Tibial nerve (tissue), 4 donors: Measurements from ENCODE around the gene POMT2. TPM values are rescaled to one million over a fixed set of nuclear protein-coding genes. Genes with fewer than 3 reads are reported as not detected.
"Not testable (repeated sequence)": the region's sequence is repeated elsewhere in the genome, so short reads cannot be mapped to it uniquely, and the experiment has no call there.

Experiments
- DNase-seq, 2 donors: peaks; one replicate each; pipeline ENCODE4 v3.0.0-alpha.2; 2019; ENCODE audit warnings: low spot score in 2 of 2
- H3K27ac ChIP-seq, 4 donors: fragments of 200-600 bp; sonication (generic) in 3 of 4; one replicate each; pipeline ENCODE4 v1.5.1; 2017 to 2019; ENCODE audit warnings: mild to moderate bottlenecking in 1 of 4
- H3K27me3 ChIP-seq, 2 donors: fragments of 200-600 bp; sonication (generic) in 1 of 2; one replicate each; pipeline versions ENCODE4 v1.5.1 to v1.6.0; 2017 to 2019
- H3K36me3 ChIP-seq, 3 donors: fragments of 200-600 bp; sonication (generic); one replicate each; pipeline ENCODE4 v1.5.1; 2018 to 2019
- H3K4me1 ChIP-seq, 4 donors: fragments of 200-600 bp; sonication (generic) in 3 of 4; one replicate each; pipeline ENCODE4 v1.5.1; 2017 to 2019
- H3K4me3 ChIP-seq, 4 donors: fragments of 200-600 bp; sonication (generic) in 3 of 4; one replicate each; pipeline ENCODE4 v1.5.1; 2017 to 2019; ENCODE audit warnings: mild to moderate bottlenecking in 1 of 4, moderate library complexity in 1 of 4
- H3K9me3 ChIP-seq, 4 donors: fragments of 200-600 bp; sonication (generic) in 3 of 4; one replicate each; pipeline ENCODE4 v1.5.1; 2017 to 2019
- EP300 ChIP-seq, 2 donors: sonication (generic); formaldehyde crosslinking; IDR thresholded peaks; one replicate each; pipeline ENCODE4 v1.6.1; 2017; ENCODE audit warnings: antibody characterized with exemption in 2 of 2, mild to moderate bottlenecking in 1 of 2
- POLR2A ChIP-seq, 2 donors: fragments of 450-650 bp; IDR thresholded peaks; one replicate each; pipeline ENCODE4 v1.6.1; 2017; ENCODE audit warnings: antibody characterized with exemption in 2 of 2, mild to moderate bottlenecking in 2 of 2, moderate library complexity in 2 of 2
- WGBS, 2 donors: methylation state at CpG; one replicate each; pipeline ENCODE4 v1.1.5; 2018; 5-methylcytosine and 5-hydroxymethylcytosine counted together
- total RNA-seq, 4 donors: library from RNA; depleted of rRNA; stranded (reverse); fragments of >200 nt; gene quantifications; one replicate each; pipeline ENCODE4 v1.1.0, GENCODE V29; 2016
- TF ChIP-seq, protein P1 (sequence below), 5 experiments: fragments of 200-600 bp in 3 of 5; fragments of 450-650 bp in 2 of 5; sonication (generic) in 3 of 5; IDR thresholded peaks; one replicate each; pipeline ENCODE4 v1.5.1; 2016 to 2019; ENCODE audit warnings: antibody characterized with exemption in 5 of 5, mild to moderate bottlenecking in 3 of 5, moderate library complexity in 2 of 5

Gene POMT2
- total RNA-seq, 4 donors from 2014 or later = 23.9 to 38.7 (median 28.9) TPM

DNA sequence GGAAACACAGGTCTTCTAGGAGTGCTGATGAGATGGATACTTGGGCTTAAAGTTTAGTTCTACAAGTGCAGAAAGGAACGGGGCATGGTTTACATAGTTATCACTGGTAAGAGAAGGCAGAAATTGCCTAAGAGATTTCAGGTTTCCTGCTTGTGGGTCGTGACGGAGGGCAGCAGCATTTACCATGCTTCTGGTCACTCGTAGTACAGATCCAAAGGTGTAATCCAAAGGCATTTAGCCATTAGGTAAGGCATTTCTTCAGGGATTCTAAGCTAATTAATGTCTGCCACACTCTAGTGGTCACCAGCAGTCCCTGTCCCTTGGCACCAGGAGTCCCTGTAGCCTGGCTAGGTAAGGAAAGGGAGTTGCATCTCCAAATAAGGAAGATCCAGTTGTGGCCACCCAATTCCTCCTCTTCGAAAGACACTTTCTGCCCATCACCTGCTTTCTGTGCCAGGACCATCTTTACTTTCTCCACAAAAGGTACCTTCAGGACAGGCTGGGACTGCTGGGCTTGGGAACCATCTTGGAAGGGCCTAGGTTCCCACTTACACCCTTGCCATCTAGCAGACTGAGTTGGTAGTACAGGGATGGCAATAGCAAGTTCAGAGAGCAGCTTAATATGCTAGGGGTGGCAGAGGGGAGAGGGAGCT, 1.7 kb upstream of the POMT2 start:
- H3K27ac ChIP-seq = peak overlapping the region in 3 of 4 donors; percentile 99
- H3K36me3 ChIP-seq = no peaks in the 10 kb centered on the region
- no peak for DNase-seq
- no peak for TF ChIP-seq EP300 (IDR thresholded peaks at IDR 0.05)
- TF ChIP-seq, protein P1, sequence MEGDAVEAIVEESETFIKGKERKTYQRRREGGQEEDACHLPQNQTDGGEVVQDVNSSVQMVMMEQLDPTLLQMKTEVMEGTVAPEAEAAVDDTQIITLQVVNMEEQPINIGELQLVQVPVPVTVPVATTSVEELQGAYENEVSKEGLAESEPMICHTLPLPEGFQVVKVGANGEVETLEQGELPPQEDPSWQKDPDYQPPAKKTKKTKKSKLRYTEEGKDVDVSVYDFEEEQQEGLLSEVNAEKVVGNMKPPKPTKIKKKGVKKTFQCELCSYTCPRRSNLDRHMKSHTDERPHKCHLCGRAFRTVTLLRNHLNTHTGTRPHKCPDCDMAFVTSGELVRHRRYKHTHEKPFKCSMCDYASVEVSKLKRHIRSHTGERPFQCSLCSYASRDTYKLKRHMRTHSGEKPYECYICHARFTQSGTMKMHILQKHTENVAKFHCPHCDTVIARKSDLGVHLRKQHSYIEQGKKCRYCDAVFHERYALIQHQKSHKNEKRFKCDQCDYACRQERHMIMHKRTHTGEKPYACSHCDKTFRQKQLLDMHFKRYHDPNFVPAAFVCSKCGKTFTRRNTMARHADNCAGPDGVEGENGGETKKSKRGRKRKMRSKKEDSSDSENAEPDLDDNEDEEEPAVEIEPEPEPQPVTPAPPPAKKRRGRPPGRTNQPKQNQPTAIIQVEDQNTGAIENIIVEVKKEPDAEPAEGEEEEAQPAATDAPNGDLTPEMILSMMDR (IDR thresholded peaks at IDR 0.05) = no peak
- no peak for TF ChIP-seq POLR2A (IDR thresholded peaks at IDR 0.05)
- 49 to 64% methylated on average over 5 of the region's 5 CpGs for WGBS, 2 donors
- no peaks in the 10 kb centered on the region for H3K9me3 ChIP-seq
- H3K4me3 ChIP-seq = peak overlapping the region; percentile 73 to 100 (median 98)
- H3K4me1 ChIP-seq = peaks cover 0 to 39% (median 11%) of the 10 kb centered on the region in 4 donors
- no peaks in the 10 kb centered on the region for H3K27me3 ChIP-seq

DNA sequence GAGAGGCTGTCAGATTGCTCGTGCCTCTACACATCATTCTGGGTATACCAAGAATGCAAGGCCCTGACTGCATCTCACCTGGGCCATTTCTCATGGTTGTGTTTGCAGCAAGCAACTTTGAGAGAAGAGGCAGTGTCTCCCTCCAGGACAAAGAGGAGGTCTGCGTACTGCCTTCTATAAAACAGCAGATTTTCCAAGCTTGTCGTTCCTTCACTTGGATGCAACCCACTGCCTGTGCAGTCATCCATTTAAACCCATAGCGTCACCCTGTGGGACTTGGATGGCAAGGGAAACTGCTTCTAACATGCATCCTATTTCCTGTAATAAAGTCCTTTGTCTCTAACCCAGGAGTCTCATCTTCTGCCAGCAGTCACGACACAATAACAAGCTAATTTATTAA, 1.3 kb downstream of the POMT2 start:
- Histone ChIP-seq H3K27ac (peak overlapping the region in 2 of 4 donors; percentile 85 to 99), H3K4me1 (peaks cover 0 to 62% (median 22%) of the 10 kb centered on the region in 4 donors), H3K4me3 (peak overlapping the region in 1 of 4 donors; percentile 73), H3K9me3 (no peaks in the 10 kb centered on the region), H3K36me3 (no peaks in the 10 kb centered on the region), H3K27me3 (no peaks in the 10 kb centered on the region)
- 46 to 49% methylated on average over 5 of the region's 5 CpGs for WGBS, 2 donors
- TF ChIP-seq POLR2A (IDR thresholded peaks at IDR 0.05) = no peak
- TF ChIP-seq EP300 (IDR thresholded peaks at IDR 0.05) = no peak
- TF ChIP-seq, protein P1 (IDR thresholded peaks at IDR 0.05) = no peak
- DNase-seq = no peak

DNA sequence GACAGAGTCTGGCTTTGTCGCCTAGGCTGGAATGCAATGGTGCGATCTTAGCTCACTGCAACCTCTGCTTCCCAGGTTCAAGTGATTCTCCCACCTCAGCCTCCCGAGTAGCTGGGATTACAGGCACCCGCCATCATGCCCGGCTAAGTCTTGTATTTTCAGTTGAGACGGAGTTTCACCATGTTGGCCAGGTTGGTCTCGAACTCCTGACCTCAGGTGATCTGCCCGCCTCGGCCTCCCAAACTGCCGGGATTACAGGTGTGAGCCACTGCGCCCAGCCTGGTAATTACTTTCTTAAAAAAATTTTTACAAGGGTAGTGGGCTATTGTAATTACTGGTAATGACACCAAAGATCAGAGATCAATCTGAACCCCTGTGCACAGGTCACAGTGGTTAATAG, 1.9 kb downstream of the POMT2 start:
- H3K9me3 ChIP-seq, H3K4me3 ChIP-seq, H3K27me3 ChIP-seq, H3K36me3 ChIP-seq, DNase-seq: not testable (repeated sequence)
- peaks cover 0 to 69% (median 28%) of the 10 kb centered on the region in 4 donors for H3K4me1 ChIP-seq
- 87 to 88% methylated on average over 11 of the region's 11 CpGs for WGBS, 2 donors
- peak overlapping the region in 1 of 4 donors; percentile 85 for H3K27ac ChIP-seq

DNA sequence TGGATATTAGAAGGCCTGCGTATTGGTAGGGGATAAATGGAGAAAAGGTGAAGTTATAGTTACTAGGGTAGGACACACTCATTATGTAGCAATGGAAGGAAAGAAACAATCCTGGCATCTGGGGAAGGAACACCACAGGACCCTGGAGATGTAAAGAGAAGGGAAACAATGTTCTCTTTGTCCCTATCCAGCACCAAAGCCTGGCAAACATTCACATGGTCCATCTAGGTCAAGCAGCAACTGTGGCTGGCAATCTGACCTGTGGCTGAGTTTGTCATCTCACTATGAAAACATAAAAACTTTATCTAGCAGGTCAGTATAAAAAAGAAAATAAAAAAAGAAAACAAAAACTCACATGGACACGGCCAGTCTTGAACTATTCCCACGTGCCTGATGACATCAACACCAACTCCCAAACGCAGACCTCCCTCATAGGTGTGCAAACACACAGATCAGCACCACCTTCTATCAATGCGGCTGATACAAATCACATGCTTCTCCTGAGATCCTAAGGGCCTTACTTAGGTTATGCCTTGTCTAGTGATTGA, 2.6 kb downstream of the POMT2 start:
- no peaks in the 10 kb centered on the region for H3K9me3 ChIP-seq
- H3K4me1 ChIP-seq = peaks cover 0 to 76% (median 35%) of the 10 kb centered on the region in 4 donors
- 45 to 52% methylated on average over 5 of the region's 5 CpGs for WGBS, 2 donors
- DNase-seq = no peak
- H3K4me3 ChIP-seq = no peak overlapping the region
- TF ChIP-seq, protein P1 (IDR thresholded peaks at IDR 0.05) = no peak
- no peak for TF ChIP-seq EP300 (IDR thresholded peaks at IDR 0.05)
- no peak for TF ChIP-seq POLR2A (IDR thresholded peaks at IDR 0.05)
- H3K36me3 ChIP-seq = no peaks in the 10 kb centered on the region
- H3K27me3 ChIP-seq = no peaks in the 10 kb centered on the region
- peak overlapping the region in 2 of 4 donors; percentile 72 to 85 for H3K27ac ChIP-seq

DNA sequence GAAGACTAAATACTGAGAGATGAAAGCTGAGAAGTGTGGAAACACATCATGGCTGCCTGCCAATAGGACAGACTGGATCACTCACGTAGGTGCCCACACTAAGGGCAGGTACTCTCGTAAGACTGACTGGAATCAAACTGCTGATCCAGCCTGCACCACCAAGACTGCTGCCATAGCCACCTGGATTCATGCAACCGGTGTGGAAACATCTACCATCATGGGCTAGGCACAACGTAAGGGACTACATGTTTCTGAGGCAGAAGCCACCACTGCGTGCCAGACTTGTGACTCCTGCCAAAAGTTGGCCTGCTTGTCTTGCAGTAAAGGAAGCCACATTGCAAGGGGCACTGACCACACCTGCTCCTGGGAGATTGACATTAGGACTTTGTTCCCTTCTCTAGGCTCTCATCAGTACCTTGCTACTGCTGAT, 3.8 kb downstream of the POMT2 start:
- WGBS, 2 donors = 72 to 84% methylated on average over 5 of the region's 5 CpGs
- TF ChIP-seq, protein P1 (IDR thresholded peaks at IDR 0.05) = no peak
- TF ChIP-seq POLR2A (IDR thresholded peaks at IDR 0.05) (no peak), EP300 (IDR thresholded peaks at IDR 0.05) (no peak)
- DNase-seq = no peak
- Histone ChIP-seq H3K4me3 (no peak overlapping the region), H3K27ac (peak overlapping the region in 3 of 4 donors; percentile 32 to 87 (median 85)), H3K27me3 (no peaks in the 10 kb centered on the region), H3K4me1 (peaks cover 0 to 72% (median 39%) of the 10 kb centered on the region in 4 donors), H3K36me3 (no peaks in the 10 kb centered on the region), H3K9me3 (no peaks in the 10 kb centered on the region)
